ENCODE measurements around the gene C1orf52.

The C1orf52 gene

DNA sequence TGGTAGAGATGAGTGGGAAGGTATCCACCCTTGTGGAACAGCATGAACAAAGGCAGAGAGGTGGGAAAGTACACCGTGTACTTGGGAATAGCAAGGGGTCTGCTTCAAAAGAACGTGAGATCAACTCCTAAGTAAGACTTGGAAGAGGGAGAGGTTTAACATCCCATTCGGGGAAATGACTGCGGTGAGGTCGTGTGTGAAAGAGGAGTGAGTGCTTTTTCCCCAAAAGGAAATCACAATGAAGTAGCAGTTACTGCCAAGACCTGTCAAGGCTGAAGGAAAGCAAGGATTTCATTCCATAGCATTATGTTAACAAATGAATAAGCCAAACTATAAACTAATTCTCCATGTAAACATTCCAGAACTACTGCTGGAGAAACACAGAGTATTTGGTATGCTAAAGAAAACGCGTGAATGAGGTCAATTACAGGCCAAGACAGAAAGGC lies 38.7 kb downstream of the C1orf52 start:
- TF ChIP-seq, protein P1, sequence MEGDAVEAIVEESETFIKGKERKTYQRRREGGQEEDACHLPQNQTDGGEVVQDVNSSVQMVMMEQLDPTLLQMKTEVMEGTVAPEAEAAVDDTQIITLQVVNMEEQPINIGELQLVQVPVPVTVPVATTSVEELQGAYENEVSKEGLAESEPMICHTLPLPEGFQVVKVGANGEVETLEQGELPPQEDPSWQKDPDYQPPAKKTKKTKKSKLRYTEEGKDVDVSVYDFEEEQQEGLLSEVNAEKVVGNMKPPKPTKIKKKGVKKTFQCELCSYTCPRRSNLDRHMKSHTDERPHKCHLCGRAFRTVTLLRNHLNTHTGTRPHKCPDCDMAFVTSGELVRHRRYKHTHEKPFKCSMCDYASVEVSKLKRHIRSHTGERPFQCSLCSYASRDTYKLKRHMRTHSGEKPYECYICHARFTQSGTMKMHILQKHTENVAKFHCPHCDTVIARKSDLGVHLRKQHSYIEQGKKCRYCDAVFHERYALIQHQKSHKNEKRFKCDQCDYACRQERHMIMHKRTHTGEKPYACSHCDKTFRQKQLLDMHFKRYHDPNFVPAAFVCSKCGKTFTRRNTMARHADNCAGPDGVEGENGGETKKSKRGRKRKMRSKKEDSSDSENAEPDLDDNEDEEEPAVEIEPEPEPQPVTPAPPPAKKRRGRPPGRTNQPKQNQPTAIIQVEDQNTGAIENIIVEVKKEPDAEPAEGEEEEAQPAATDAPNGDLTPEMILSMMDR (IDR thresholded peaks at IDR 0.05; ENCODE audit: insufficient read depth, low read length, poor library complexity, severe bottlenecking): no peak
- Histone ChIP-seq H3K4me3 (replicated peaks; ENCODE audit: low read depth, low read length) (no peak overlapping the region), H3K36me3 (ENCODE audit: control insufficient read depth, insufficient read depth, low read length) (no peaks in the 10 kb centered on the region), H3K27me3 (replicated peaks; ENCODE audit: control insufficient read depth, insufficient read depth, low read length) (no peaks in the 10 kb centered on the region; the same call in 1 of the 2 replicates)
- no peak for DNase-seq (ENCODE audit: extremely low read depth, insufficient read length)

DNA sequence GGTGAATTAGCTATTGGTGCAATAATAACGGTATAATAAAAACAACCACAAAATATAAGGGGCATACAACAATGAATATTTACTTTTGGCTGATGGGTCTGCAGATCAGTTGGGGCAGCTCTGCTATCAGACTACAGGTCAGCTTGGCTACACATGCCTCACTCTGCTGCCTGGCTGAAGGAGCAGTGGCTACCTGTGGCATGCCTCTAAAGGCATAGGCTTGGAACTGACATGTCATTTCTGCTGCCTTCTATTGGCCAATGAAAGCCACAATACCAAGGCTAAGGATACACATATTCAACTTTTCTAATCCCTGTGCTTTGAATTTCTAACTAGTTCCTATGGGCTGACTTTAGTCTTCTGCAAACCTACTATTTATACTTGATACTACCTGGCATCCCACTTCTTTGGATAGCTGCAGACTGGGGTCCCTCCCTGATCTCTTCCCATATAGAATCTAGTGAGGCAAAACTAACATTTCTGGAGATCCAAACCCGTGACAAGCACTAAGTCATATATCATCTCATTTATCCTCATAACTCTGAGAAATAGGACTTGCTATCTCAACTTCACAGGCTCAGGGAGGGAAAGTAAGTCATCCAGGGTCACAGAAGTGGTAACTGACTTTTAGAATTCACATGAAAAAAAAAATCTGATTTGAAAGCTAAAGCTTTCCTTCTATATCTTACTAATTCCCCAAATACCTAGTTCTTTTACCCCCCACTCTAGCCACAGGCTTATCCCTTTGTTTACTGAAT lies 39.4 kb downstream of the C1orf52 start:
- TF ChIP-seq, protein P1 (IDR thresholded peaks at IDR 0.05; ENCODE audit: insufficient read depth, low read length, poor library complexity, severe bottlenecking): no peak

DNA sequence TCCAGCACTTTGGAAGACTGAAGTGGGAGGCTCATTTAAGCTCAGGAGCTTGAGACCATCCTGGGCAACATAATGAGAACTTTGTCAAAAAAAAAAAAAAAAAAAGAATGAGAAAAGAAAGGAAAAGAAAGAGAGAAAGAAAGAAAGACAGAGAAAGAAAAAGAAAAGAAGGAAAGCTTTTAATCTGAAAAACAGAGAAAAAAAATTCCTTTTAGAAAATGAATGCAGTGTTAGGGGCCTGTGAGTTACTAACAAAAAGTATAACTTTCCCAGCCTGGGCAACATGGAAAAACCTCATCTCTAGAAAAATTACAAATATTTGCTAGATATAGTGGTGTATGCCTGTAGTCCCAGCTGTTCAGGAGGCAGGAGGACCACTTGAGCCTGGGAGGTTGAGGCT lies 42.8 kb downstream of the C1orf52 start:
- Histone ChIP-seq H3K4me3 (replicated peaks; ENCODE audit: low read depth, low read length) (no peak overlapping the region), H3K27me3 (replicated peaks; ENCODE audit: control insufficient read depth, insufficient read depth, low read length) (no peaks in the 10 kb centered on the region; the same call in 1 of the 2 replicates), H3K36me3 (ENCODE audit: control insufficient read depth, insufficient read depth, low read length) (no peaks in the 10 kb centered on the region)
- DNase-seq (ENCODE audit: extremely low read depth, insufficient read length): no peak
- TF ChIP-seq, protein P1 (IDR thresholded peaks at IDR 0.05; ENCODE audit: insufficient read depth, low read length, poor library complexity, severe bottlenecking): no peak

More for the DNA sequence above, 39.4 kb downstream of the C1orf52 start:
- H3K36me3 ChIP-seq (ENCODE audit: control insufficient read depth, insufficient read depth, low read length): no peaks in the 10 kb centered on the region
- H3K4me3 ChIP-seq (replicated peaks; ENCODE audit: low read depth, low read length): no peak overlapping the region
- no peak for DNase-seq (ENCODE audit: extremely low read depth, insufficient read length)
- H3K27me3 ChIP-seq (replicated peaks; ENCODE audit: control insufficient read depth, insufficient read depth, low read length): no peaks in the 10 kb centered on the region; the same call in 1 of the 2 replicates

DNA sequence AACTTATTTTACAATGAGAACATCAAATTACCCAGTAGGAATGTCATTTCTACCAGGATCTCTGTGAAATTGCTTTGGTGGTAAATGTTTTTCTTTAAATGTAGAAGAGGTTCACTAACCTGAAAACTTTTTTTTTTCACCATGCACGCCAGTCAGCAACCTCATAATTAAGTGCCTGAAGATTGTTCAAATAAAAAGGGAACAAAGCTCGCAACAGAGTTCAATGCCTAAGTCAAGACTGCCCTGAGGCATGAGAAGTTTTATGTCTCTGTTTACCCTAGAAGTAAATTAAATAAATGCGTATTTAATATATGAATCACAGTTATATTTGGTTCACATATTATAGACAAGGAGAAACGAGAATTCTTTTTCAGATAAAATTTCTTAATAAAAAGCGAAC lies 44.8 kb downstream of the C1orf52 start:
- H3K27me3 ChIP-seq (replicated peaks; ENCODE audit: control insufficient read depth, insufficient read depth, low read length): no peaks in the 10 kb centered on the region; the same call in 1 of the 2 replicates
- H3K36me3 ChIP-seq (ENCODE audit: control insufficient read depth, insufficient read depth, low read length): no peaks in the 10 kb centered on the region
- DNase-seq (ENCODE audit: extremely low read depth, insufficient read length): no peak
- TF ChIP-seq, protein P1 (IDR thresholded peaks at IDR 0.05; ENCODE audit: insufficient read depth, low read length, poor library complexity, severe bottlenecking): no peak
- no peak overlapping the region for H3K4me3 ChIP-seq (replicated peaks; ENCODE audit: low read depth, low read length)

DNA sequence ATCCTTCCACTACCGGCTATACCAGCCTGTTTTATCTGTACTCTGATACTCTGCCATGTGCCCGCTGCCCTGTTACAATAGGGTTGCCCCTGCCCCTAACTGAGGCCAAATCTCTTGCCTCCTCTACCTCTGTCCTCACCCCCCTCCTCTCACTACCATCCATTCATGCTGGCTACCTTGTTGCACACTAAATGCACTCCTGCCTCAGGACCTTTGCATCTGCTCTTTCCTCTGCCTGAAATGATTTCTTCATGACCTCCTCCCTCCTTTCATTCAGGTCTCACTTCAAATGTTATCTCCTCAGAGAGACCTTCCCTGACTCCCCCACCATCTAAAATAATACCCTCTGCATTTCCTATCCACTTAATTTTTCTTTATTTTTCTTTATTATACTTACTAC lies 51.0 kb downstream of the C1orf52 start:
- H3K4me3 ChIP-seq (replicated peaks; ENCODE audit: low read depth, low read length): no peak overlapping the region
- H3K36me3 ChIP-seq (ENCODE audit: control insufficient read depth, insufficient read depth, low read length): no peaks in the 10 kb centered on the region
- no peaks in the 10 kb centered on the region for H3K27me3 ChIP-seq (replicated peaks; ENCODE audit: control insufficient read depth, insufficient read depth, low read length)
- DNase-seq (ENCODE audit: extremely low read depth, insufficient read length): no peak
- TF ChIP-seq, protein P1 (IDR thresholded peaks at IDR 0.05; ENCODE audit: insufficient read depth, low read length, poor library complexity, severe bottlenecking): no peak

All from GM06990 (cell line).